ENCODE results near the gene BMP2K. TPM values are rescaled to one million over a fixed set of nuclear protein-coding genes. Genes with fewer than 3 reads are reported as not detected.
"Not testable (repeated sequence)": the region's sequence is repeated elsewhere in the genome, so short reads cannot be mapped to it uniquely, and the experiment has no call there.

The BMP2K gene
- total RNA-seq, 1 donor from 2014 or later: 37.6 TPM

DNA sequence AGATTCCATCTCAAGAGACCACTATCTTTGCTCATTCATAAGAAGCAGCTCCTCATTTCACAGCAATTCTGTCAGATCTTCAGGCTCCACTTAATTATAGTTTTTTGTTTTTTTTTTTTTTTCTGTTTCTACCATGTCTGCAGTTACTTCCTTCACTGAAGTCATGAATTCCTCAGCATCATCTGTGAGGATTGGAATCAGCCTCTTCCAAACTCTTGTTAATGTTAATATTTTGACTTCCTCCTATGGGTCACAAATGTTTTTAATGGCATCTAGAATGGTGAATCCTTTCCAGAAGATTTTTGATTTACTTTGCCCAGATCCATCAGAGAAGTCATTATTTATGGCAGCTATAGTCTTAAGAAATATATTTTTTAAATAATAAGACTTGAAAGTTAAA, 53.1 kb downstream of the BMP2K start:
- no peak for DNase-seq (ENCODE audit: low spot score)
- intact Hi-C loops (cut with DNase I): no loop called here

DNA sequence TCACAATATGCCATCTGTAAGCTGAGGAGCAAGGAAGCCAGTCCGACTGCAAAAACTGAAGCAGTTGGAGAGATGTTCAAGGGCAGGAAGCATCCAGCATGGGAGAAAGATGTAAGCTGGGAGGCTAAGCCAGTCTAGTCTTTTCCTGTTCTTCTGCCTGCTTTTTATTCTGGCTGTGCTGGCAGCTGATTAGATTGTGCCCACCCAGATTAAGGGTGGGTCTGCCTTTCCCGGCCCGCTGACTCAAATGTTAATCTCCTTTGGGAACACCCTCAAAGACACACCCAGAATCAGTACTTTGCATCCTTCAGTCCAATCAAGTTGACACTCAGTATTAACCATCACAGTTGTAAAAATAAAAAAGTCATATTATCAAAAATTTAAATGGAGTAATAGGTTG, 63.5 kb downstream of the BMP2K start:
- intact Hi-C loops (cut with DNase I); DNase-seq (ENCODE audit: low spot score): not testable (repeated sequence)

DNA sequence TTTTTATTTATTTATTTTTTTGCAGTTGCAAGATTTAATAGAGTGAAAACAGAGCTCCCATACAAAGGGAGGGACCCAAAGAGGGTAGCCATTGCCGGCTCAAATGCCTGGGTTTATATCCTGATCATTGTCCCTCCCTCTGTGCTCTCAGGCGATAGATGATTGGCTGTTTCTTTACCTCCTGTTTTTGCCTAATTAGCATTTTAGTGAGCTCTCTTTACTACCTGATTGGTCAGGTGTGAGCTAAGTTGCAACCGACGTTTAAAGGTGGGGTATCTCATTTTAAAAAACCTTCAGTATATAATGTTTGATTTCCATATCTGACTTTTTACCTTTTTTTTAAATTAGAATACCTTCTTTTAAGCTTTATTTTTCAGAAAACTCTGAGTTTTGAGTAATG, 64.1 kb downstream of the BMP2K start:
- intact Hi-C loops (cut with DNase I); DNase-seq (ENCODE audit: low spot score): not testable (repeated sequence)

DNA sequence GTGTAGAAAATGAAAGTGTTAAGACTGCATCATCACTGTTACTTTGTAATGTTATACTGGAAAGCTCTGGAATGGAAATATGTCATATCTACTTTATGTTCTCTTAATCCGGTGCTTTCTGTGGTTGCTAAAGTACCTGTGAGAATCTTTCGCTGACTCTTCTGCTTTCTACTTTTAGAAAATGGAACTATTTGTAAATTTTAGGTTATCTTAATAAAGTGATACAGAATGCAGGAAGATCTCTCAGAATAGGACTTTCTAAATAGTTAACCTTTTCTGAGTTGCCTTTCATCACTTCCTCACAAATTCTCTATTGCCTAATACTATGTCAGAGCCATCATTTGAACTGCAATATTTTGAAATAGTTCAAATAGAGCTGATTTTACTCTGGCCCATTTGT, 69.3 kb downstream of the BMP2K start:
- DNase-seq (ENCODE audit: low spot score): no peak
- intact Hi-C loops (cut with DNase I): no loop called here

DNA sequence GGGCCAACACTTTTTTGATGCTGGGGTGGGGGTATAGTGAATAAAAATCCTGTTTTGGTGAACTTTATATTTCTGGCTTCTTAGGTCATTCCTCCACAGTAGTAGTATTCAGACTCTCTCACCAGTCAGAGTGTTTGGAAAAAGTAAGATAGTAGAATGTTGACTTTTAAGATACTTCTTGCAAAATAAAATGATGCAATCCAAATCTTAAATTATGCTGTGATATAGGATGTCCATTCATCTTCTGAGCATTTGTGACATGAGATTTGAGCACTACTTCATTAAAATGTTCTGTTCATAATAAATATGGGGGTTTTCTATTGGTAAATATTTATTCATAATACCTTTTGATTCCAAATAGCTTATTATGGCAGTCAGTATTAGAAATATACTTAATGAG, 70.1 kb downstream of the BMP2K start:
- no peak for DNase-seq (ENCODE audit: low spot score)
- intact Hi-C loops (cut with DNase I): no loop called here

DNA sequence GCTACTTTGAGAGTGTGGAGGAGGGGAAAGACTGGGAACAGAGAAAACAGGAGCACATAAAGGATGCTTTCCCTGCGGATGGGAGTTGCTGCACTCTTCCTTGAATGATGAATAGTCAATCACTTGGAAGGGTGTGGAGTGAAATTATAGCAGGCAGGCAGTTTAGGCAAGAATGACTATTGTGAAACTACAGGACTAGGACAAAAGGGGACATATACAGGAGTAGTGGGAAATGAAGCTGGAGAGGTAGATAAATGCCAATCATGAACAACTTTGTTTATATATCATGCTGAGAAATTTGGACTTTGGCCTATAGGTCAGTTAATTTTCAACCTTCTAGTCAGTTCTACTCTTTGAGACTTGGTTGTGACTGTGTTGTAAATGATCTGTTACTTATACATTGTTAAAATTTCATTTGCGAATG, 86.2 kb downstream of the BMP2K start:
- no peak for DNase-seq (ENCODE audit: low spot score)
- intact Hi-C loops (cut with DNase I): loop anchor here (5.0 kb wide), 2 partner anchors 85 to 230 kb away; partner anchors contain the start of gene BMP2K

DNA sequence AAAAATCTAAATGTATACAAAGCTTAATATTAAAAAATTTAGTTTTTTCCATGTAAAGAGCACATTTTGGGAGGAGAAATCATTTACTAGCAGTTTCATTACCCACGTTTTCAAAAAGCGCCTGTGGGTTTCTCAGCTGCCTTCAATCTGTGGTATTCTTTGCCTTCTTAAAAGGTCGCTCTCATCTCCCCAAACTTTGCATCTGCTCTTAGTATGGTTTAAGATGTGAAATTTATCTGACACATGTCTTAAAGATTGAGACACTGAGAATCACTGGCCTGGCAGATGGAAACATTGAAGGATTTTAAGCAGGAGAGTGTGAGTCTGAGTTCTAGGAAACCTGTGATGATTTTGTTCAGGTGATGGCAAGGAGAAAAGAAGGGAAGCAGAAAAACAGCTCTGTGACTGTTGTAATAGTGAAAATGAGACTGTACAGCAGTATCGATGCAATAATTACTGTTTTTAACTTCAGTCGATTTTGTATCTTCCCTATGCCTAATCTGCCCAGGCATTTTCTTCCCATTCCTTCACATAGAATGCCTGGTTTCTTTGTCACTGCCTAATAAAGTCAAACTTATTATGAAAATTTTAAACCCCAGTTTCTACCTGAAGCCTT, 87.2 kb downstream of the BMP2K start:
- intact Hi-C loops (cut with DNase I): loop anchor here (5.0 kb wide), 2 partner anchors 86 to 231 kb away; partner anchors contain the start of gene BMP2K
- DNase-seq (ENCODE audit: low spot score): no peak

DNA sequence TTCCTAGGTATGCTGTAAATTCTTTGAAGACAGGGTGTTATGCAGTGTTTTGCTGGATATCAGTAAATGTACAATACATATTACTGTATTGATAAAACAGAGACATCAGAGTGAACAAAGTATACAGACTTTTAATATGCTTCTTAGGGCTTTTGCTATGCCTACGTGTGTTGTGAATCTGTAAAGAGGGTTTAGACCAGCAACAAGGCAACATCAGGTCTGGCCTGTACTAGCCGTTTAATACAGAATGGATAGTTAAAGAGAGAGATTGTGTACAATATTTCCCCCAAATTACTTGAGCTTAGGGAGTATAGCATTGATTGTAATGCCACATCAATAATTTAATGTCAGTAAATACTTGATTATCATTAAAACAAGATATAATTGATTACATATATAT, 87.8 kb downstream of the BMP2K start:
- intact Hi-C loops (cut with DNase I): loop anchor here (5.0 kb wide), 2 partner anchors 87 to 232 kb away; partner anchors contain the start of gene BMP2K
- DNase-seq (ENCODE audit: low spot score): no peak

DNA sequence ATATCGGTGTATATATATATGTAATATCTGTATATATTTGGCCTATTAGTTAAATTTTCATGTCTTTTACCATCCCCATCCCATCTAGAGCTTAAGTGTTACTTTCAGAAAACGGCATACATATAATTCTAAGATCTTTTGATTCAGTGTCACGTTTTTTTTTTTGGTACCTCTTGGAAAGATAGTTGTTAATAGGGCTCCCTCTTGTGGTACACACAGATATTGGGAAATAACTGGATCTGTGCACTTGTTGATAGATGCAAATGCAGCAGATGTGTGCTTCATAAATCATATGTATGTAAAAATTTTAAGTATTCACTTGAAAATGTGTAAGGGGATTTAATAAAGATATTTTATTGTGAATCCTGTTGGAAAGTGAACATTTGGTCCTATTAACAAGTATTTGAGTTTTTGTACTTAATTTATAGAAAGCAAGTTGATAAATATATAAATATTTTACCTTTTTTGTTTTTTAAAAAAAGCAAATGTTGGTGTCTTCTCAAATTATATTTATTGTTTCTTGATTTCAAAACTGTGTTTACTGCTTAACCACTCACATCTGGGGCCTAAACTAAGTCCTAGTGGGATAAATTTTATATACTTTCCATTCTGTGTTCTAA, 88.4 kb downstream of the BMP2K start:
- DNase-seq (ENCODE audit: low spot score): no peak
- intact Hi-C loops (cut with DNase I): loop anchor here (1.0 to 5.0 kb wide), 3 partner anchors 87 to 252 kb away; partner anchors contain the start of gene BMP2K

DNA sequence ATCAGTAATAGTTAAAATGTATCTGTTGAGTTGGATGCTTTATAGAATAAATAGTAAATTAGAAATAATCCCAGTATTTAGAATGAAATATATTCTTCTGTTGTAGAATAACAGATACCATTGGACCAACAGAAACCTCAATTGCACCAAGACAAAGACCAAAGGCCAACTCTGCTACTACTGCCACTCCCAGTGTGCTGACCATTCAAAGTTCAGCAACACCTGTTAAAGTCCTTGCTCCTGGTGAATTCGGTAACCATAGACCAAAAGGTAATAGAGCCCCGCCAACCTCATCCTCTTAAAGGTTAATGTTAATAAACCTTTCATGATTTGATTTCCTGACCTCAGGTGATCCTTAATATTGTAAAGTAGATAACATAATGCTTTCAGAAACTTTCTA, 89.3 kb downstream of the BMP2K start:
- intact Hi-C loops (cut with DNase I): loop anchor here (1.0 kb wide), 1 partner anchor 253 kb away; no protein-coding TSS in a partner anchor
- no peak for DNase-seq (ENCODE audit: low spot score)

DNA sequence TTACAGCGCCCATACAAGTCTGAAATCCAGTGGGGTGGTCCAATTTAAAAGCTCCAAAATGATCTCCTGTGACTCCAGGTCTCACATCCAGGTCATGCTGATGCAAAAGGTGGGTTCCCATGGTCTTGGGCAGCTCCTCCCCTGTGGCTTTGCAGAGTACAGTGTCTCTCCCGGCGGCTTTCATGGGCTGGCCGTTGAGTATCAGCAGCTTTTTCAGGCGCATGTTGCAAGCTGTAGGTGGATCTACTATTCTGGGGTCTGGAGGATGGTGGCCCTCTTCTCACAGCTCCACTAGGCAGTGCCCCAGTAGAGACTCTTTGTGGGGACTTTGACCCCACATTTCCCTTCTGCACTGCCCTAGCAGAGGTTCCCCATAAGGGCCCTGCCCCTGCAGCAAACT, 92.6 kb downstream of the BMP2K start:
- DNase-seq (ENCODE audit: low spot score); intact Hi-C loops (cut with DNase I): not testable (repeated sequence)

DNA sequence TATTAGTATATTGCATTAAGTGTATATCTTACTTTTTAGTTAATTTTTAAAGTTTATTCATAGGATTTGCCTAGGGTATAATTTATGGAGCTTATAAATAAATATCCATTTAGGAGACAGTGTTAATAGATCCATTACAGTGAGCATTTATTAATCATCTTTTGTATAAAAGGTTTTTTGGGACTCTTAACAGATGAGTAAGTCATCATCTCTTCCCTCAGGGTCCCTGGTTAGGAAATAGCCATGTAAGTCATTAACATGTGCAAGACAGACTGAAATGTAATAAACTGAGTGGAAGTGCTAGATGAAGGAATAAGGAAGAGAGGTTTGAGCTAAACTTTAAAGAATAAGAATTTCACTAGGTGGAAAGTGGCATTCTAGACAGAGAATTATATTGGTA, 93.9 kb downstream of the BMP2K start:
- DNase-seq (ENCODE audit: low spot score): no peak
- intact Hi-C loops (cut with DNase I): no loop called here

DNA sequence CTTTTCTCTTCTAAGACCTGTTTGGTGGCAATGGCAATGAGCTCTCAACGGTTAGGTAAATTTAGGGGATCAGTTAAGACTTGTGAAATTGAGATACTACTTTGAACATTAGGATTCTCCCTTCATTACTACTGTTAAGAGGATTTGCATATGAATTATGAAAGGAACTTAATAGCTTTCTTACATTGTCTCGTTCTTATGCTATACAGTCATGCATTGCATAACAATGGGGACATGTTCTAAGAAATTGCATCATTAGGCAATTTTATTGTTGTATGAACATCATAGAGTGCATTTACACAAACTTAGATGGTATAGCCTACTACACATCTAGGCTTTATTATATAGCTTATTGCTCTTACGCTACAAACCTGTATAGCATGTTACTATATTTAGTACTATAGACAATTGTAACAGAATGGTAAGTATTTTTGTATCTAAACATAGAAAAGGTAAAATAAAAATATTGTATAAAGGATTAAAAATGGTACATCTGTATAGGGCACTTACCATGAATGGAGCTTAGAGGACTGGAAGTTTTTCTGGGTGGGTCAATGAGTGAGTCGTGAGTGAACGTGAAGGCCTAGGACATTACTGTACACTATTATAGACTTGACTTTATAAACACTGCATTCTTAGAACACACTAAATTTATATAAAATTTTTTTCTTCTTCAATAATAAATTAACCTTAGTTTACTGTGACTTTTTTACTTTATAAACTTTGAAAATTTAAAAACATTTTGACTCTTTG, 100.6 kb downstream of the BMP2K start:
- intact Hi-C loops (cut with DNase I): no loop called here
- no peak for DNase-seq (ENCODE audit: low spot score)

DNA sequence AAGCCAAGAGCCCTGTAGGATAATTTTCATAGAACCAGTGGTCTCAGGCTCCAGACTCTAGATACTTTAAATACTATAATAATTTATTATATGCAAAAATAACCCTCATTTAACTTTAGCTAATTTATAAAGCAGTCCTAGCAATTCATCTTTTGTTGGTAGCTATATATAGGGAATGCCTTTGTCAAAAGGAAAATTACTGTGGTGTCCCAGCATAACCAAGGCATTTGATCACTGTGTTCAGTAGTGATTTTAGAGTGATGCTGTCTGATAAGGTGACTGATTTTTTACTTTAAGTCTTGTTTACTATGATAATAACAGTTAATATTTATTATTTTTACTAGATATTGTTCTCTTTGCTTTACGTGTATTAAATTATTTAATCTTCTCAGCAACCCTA, 101.9 kb downstream of the BMP2K start:
- intact Hi-C loops (cut with DNase I): no loop called here
- DNase-seq (ENCODE audit: low spot score): no peak

DNA sequence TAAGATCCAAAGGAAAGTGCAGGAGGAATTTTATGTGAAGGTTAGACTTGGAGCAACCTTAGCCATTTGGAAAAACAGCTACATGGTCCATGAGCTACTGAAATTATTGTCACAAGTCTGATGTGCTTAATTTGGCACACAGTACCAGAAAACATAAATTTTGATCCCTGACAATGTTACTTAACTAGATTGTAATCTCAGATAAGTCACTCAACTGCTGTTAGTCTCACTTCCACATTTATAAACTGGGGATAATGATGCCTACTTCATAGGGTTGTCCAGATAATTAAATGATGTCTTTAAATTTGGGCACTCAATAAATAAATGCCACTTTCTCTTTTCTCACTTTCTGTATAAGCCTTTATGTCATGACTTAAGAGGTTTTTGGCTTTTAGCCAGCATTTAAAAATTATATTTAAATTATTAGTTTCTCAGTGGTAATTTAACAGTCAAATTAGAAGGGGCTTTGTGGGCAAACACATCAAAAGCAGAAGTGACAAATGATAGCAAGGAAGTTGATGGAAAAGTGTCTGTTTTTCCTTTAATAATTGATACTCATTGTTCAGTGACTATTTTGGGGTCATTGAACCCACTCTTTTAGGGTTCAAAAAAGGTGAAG, 104.8 kb downstream of the BMP2K start:
- intact Hi-C loops (cut with DNase I): no loop called here

DNA sequence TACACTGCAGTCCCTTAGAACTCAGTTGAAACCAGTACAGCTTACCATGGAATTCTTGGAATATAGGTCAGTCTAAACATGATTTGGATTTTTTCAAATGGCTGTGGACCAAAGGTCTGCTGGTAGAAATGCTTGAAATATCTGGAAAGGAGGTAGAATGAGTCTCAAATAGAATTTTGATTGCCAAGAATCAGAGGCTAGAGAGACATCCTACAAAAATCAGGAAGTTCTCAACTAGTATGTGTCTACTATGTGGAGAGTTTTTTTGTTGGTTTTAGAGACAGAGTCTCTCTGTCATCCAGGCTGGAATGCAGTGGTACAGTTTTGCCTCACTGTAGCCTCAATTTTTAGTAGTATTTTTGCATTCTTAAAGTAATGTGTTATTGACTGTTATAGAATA, 109.4 kb downstream of the BMP2K start:
- intact Hi-C loops (cut with DNase I): no loop called here
- DNase-seq (ENCODE audit: low spot score): no peak

More for the DNA sequence above, 104.8 kb downstream of the BMP2K start:
- DNase-seq (ENCODE audit: low spot score): no peak

DNA sequence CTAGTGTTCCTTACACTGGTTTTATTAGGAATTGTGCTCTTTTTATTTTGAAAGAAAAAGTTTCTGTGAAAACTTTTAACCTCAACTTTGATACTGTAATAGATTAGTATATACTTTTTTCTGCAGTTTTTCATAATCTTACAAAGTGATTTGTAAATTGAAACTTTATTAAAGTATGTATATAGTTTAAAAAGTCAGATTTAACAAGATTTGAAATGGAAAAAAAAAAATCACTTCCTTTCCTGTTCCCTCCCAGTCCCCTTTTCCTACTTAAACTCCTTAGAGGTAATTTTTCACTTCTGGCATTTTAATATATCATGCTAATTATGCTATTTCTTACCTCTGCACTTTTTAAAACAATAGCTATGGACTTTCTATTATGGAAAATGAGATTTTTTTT, 113.8 kb downstream of the BMP2K start:
- no peak for DNase-seq (ENCODE audit: low spot score)
- intact Hi-C loops (cut with DNase I): no loop called here

DNA sequence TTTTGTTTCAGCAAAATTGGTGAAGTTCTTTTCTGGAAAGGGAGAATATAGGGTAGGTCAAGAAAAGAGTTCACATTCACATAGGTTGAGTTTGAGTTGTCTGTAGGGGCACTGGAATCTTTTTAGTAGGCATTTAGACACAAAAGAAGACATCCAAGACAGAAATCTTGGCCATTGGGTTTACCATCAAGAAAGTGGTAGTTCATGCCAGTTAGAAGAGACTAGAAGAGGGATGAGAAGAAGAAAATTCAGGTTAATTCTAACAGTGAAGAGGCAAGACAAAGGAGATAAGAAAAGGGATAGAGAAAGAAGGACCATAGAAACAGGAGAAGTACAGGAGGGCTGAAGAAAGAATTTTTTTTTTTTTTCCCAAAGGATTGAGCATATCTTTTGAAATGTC, 123.2 kb downstream of the BMP2K start:
- intact Hi-C loops (cut with DNase I): no loop called here
- DNase-seq (ENCODE audit: low spot score): no peak

DNA sequence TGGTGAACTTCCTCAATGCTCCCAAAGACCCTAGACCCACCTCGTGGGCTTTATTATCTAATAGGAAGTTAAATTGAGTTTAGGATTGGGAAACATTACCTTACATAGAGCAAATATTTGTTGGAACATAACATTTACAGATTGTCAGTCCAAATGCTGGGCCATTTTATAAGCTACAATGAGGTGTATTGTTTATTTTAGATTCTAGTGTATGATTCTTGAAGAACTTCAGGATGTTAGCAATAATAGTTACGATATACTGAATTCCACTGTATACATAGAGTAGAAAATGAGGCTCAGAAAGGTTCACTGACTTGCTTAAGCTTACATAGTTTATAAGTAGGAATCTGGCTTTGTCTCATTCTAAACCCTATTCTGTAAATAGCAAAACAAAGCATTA, 125.7 kb downstream of the BMP2K start:
- intact Hi-C loops (cut with DNase I): no loop called here
- DNase-seq (ENCODE audit: low spot score): no peak

DNA sequence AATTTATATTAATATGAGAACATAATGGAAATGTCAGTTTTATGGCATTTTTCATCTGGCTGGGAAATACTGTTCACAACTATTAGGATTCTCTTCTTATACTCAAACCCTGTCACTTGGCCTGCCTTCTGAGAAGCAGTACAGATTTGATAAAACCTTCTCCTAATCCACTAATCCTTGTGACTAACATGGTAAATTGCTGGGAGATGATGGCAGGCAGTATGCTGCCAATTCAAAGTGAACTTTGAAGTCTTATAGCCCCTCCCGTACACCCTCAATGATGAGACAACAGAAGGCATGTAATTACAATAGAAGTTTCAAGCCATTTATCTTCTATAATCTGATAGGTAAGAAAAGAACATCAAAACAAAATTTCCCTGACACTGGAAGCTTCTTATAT, 126.1 kb downstream of the BMP2K start:
- DNase-seq (ENCODE audit: low spot score): no peak
- intact Hi-C loops (cut with DNase I): no loop called here
